IMR-90 (cell line): Measurements from ENCODE around the gene TMEM143.

Experiments used
- BHLHE40 ChIP-seq: fragments of 150-350 bp; IDR thresholded peaks from 2 replicates; pipeline ENCODE4 v1.6.1; 2016; ENCODE audit warnings: mild to moderate bottlenecking, low read depth, low read length
- CEBPB ChIP-seq: IDR thresholded peaks from 2 replicates; pipeline ENCODE4 v1.6.1; 2012; ENCODE audit warnings: low read depth, low read length, improper control_type of control experiment
- CHD1 ChIP-seq: IDR thresholded peaks from 2 replicates; pipeline ENCODE4 v1.6.1; 2012; ENCODE audit warnings: low read depth, low read length, improper control_type of control experiment
- CTCF ChIP-seq: conservative IDR thresholded peaks from 2 replicates; pipeline ENCODE4 v1.5.1; 2012; ENCODE audit warnings: mild to moderate bottlenecking, low read depth, low read length, improper control_type of control experiment
- FOS ChIP-seq: fragments of 150-350 bp; IDR thresholded peaks from 2 replicates; pipeline ENCODE4 v1.6.1; 2016; ENCODE audit warnings: low read depth, low read length
- MAFK ChIP-seq: IDR thresholded peaks from 2 replicates; pipeline ENCODE4 v1.6.1; 2012; ENCODE audit warnings: low read depth, low read length, improper control_type of control experiment
- MAZ ChIP-seq: IDR thresholded peaks from 2 replicates; pipeline ENCODE4 v1.6.1; 2012; ENCODE audit warnings: low read depth, mild to moderate bottlenecking, low read length, improper control_type of control experiment, moderate library complexity, borderline replicate concordance
- MXI1 ChIP-seq: IDR thresholded peaks from 2 replicates; pipeline ENCODE4 v1.6.1; 2012; ENCODE audit warnings: low read depth, mild to moderate bottlenecking, low read length, moderate library complexity, borderline replicate concordance
- NFE2L2 ChIP-seq: fragments of 150-350 bp; IDR thresholded peaks from 2 replicates; pipeline ENCODE4 v1.6.1; 2016; ENCODE audit warnings: low read depth, mild to moderate bottlenecking, low read length
- POLR2A ChIP-seq: IDR thresholded peaks from 2 replicates; pipeline ENCODE4 v1.6.1; 2012; ENCODE audit warnings: mild to moderate bottlenecking, low read depth, low read length
- RAD21 ChIP-seq: IDR thresholded peaks from 2 replicates; pipeline ENCODE4 v1.6.1; 2012; ENCODE audit warnings: low read length, improper control_type of control experiment
- RCOR1 ChIP-seq: IDR thresholded peaks from 2 replicates; pipeline ENCODE4 v1.6.1; 2012; ENCODE audit warnings: mild to moderate bottlenecking, low read length, improper control_type of control experiment; ENCODE audit not compliant: insufficient replicate concordance
- RFX5 ChIP-seq: IDR thresholded peaks from 2 replicates; pipeline ENCODE4 v1.8.0; 2012; ENCODE audit warnings: low read depth, mild to moderate bottlenecking, low read length, moderate library complexity
- USF2 ChIP-seq: fragments of 150-350 bp; IDR thresholded peaks from 2 replicates; pipeline ENCODE4 v1.6.1; 2017; ENCODE audit warnings: mild to moderate bottlenecking, antibody characterized with exemption, low read length, low read depth

GRCh38 chr19:48284896-48285295 lies 78.8 kb downstream of the TMEM143 start:
- TF ChIP-seq BHLHE40 (no peak), CTCF (no peak), RFX5 (no peak), CEBPB (no peak), MAFK (peak; percentile 37; the same call in 1 of the 2 replicates), RAD21 (no peak), MXI1 (no peak), POLR2A (no peak), RCOR1 (no peak), MAZ (no peak), NFE2L2 (peak; percentile 16; the same call in 1 of the 2 replicates), FOS (no peak), CHD1 (no peak), USF2 (no peak)
